Epidermal melanocyte (primary cell): ENCODE measurements around the gene RIMKLB.

ENCODE experiments used
- DNase-seq: peaks from one replicate; pipeline ENCODE4 v3.0.0; 2011; ENCODE audit warnings: low spot score; ENCODE audit not compliant: insufficient read length

The RIMKLB gene, protein sequence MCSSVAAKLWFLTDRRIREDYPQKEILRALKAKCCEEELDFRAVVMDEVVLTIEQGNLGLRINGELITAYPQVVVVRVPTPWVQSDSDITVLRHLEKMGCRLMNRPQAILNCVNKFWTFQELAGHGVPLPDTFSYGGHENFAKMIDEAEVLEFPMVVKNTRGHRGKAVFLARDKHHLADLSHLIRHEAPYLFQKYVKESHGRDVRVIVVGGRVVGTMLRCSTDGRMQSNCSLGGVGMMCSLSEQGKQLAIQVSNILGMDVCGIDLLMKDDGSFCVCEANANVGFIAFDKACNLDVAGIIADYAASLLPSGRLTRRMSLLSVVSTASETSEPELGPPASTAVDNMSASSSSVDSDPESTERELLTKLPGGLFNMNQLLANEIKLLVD

GRCh38 chr12:8697476-8698131 lies at the start of gene RIMKLB:
TSS of gene RIMKLB (plus strand) at chr12:8697991. CDS start at chr12:8713867, 15,876 bp downstream.
- DNase-seq: peak; percentile 67

DNA sequence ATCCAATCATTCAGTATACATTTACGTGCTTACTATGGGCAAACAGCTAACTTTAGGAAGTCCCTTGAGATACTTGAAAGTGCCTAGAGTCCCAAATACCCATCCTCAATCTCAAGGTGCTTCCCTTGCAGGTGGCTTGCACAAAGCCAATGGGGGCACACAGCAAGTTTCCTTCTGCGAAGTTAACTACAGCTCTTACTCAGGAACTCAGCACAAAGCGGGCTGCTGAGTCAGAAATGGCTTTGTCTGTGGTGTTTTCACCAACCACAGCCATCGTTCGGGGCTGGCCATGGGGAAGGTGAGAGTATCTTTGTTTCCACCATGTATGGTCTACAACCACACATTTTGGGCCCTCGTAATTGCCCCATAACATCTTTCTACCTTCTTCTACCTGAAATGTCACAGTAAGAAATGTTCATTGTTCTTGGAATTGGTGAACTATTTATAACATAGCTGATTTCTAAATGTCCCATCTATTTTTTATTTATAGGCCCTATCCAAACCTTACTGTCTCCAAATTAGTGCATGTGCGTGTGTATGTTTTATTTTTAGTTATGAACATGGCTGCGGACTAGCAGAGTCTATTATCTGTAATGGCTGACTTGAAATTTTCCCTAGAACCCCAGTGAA lies 49.1 kb upstream of the RIMKLB start:
- no peak for DNase-seq

- DNase-seq: no peak
Observed at GRCh38 chr12:8655421-8655820, 42.4 kb upstream of the RIMKLB start.

DNA sequence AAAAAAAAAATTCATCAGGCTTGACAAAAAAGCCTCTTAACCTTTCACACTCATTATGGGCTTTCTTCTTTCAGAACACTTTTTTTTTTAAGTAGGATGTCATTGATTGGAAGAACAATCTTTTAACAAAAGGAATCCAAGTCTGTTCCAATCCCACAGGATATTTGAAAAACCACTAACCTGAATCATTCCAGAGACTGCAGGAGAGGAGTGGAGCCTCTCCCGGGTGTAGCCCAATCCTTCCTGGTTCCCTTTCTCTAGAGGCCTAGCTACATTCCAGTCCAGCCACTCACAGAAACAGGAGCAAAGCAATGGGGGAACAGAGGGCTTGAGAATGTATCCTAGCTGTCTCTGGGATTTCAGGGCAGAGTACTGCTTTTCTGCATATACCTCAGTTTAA lies 39.4 kb upstream of the RIMKLB start:
- DNase-seq: no peak

DNA sequence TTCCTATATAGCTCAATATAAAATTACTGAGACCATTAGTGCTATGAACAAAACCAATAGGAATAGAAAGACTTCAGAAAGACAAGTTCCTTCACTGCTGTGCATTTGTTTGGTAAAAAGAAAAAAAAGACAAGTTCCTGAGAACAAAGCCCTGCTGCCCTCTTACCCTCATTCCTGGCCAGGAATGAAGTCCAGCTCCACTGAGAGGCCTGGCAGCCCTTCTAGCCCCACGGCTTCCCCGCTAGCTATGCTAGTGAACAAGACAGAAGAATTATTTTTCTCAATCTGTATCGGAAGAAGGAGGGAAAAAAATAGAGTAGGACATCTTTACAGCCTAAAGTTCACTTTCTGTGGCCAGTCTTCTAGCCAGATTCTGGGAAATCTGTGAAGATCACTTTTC lies 36.8 kb upstream of the RIMKLB start:
- DNase-seq: no peak

- DNase-seq: no peak
Observed at GRCh38 chr12:8661751-8662150, 36.0 kb upstream of the RIMKLB start.

DNA sequence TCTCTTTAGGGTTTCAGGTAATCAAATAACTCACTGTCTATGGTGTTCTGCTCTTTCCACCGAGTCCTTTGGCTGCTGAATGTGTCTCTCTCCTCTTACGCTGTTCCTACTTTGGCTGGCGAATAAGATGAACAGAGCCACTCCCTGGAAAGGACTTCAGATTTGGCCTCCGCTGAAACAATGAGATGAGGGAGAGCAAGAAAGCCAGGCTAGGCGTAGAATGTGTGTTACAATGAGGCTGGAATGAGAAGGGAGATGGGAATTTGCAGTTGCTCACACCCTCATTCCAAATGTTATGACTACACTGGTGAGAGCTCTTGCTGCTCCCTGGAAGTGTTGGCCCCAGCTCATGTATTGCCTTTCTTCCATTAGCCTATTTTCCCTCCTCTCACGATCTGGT lies 35.2 kb upstream of the RIMKLB start, which contains the start of gene MFAP5:
Gene MFAP5, minus strand, starts transcription at position 234 of the 400 bp plus-strand sequence. CDS start 722 bp downstream, outside the sequence.
- no peak for DNase-seq

GRCh38 chr12:8664228-8664913 lies 33.4 kb upstream of the RIMKLB start:
- no peak for DNase-seq

- no peak for DNase-seq
Observed at GRCh38 chr12:8665759-8666158, 32.0 kb upstream of the RIMKLB start.

DNA sequence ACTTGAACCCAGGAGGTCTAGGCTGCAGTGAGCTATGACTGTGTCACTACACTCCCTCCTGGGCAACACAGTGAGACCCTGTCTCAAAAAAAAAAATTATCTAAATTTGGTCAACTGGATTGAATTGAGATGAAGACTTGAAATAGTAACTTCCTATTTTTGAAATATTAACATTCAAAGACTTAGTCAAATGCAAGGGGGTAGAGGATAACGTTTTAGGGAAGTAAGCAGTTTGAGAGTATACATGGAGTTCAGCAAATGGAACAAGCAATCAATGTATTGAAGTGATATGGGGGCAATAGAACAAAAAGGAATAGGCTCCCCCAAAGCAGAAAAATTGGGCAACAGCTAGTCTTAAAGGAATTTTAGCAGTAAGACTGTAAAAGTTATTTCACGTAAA lies 30.5 kb upstream of the RIMKLB start:
- no peak for DNase-seq

- no peak for DNase-seq
Observed at GRCh38 chr12:8668441-8668840, 29.4 kb upstream of the RIMKLB start.

DNA sequence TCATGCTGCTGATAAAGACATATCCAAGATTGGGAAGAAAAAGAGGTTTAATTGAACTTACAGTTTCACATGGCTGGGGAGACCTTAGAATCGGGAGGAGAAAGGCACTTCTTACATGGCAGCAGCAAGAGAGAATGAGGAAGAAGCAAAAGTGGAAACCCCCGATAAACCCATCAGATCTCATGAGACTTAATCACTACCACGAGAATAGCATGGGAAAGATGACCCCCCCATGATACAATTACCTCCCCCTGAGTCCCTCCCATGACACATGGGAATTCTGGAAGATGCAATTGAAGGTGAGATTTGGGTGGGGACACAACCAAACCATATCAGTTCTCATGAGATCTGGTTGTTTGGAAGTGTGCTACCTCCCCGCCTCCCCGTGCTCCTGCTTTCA lies 25.4 kb upstream of the RIMKLB start:
- no peak for DNase-seq

DNA sequence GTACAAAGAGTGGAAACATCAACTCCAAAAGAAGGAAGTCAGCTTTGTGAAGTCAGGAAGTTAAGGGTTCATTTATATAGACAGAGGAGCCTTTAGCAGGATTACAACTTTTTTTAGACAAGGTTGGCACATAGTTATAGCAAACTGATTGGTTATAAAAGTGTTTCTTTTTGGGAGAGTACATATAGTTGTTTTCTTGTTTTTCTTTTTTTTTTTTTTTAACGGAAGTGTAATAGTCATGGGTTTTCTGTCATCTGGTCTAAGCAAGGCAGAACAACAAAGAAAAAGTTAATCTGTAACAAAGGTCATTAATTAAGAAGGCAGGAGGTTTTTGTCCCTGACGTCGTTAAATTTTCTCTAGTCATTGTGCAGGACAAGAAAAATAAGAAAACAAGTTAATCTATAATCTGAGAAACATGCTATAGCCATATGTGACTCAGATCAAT lies 22.2 kb upstream of the RIMKLB start:
- no peak for DNase-seq

DNA sequence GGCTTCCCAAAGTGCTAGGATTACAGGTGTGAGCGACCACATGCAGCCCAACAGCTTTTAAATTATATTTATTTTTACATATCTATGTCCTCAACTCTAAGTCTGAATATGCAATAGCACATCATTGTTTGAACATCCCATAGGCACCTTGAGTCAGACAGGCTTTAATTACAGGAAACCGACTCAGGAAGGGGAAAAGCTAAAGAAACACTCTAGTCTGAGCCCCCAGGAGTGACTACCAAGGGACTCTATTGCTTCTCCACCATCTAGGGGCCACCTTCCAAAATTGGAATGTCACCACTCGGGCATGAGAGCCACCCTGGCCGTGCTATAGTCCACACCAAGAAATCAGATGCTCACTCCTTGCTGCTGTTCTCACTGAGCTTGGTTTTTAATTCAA lies 21.1 kb upstream of the RIMKLB start:
- no peak for DNase-seq

DNA sequence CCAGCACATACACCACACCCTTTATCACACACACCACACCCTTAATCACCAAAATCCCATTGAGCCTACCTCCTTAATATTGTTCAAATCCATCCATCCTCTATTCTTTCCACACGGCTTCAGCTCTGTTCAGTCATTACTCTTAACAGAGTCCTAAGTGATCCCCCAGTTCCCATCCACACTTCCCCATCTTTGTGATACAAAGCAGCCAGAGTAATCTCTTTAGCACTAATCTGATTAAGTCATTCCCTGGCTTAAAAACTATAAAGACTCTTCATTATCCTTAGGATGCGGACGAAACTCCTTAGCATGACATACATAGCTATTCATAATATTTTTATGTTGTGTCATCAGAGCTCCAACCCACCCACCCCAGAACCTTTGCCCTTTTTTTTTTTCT lies 20.4 kb upstream of the RIMKLB start:
- no peak for DNase-seq

GRCh38 chr12:8678661-8679111 lies 19.1 kb upstream of the RIMKLB start:
- no peak for DNase-seq

DNA sequence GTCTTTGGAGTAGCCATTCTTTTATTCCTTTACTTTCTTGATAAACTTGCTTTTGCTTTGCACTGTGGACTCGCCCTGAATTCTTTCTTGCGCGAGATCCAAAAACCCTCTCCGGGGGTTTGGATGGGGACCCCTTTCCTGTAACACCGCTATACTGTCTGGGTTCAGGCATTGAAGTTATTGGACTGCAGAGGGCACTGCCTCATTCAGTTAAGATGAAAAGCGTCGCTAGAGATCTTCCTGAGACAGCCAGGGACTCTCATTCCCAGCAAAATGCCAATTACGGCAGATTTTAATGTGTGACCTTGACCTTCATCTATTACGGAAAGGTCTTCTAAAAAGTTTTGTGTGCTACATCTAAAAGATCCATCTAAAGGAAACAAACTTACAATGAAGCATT lies 17.3 kb upstream of the RIMKLB start:
- no peak for DNase-seq

DNA sequence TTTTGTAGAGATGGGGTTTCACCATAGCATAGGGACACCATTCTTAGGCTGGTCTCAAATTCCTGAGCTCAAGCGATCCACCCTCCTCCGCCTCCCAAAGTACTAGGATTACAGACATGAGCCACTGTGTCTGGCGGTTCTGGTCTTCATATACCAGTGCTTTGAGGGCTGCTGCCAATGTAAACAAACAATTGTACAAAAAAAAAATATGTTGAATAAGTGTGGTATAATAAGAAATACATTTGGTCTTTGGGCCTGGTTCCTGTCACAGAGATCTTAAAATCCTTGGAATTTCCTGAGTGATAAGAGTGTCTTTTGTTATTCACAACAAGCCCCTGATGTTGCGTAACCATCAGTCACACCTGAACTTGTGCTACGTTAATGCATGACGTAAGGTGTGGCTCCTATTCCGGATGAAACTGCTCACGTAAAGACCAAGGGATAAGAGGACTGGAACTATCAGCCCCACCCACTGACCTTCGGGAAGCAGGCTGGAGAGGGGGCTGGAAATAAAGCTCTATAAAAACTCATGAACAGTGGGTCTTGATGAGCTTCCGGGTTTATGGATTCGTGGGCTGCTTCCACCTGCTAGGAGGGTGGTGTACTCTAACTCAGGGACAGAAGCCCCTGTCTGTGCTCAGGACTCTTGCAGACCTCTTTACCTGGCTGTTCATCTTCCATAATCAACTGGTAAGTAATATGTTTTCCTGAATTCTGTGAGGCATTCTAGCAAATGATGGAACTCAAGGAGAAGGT lies 16.5 kb upstream of the RIMKLB start:
- DNase-seq: no peak

DNA sequence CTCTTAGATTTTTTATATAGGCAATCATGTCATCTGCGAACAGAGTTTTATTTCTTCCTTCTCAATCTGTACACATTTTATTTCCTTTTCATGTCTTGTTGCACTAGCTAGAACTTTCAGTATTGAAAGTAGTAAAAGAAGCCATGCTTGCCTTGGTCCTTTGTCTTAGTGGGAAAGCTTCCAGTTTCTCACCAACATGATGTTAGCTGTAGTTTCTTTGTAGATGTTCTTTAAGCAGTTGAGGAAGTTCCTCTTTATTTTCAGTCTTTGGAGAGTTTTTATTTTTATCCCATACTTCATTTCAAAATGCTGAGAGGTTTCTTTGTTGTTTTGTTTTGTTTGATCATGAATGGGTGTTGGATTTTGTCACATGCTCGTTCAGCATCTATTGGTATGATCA lies 12.7 kb upstream of the RIMKLB start:
- no peak for DNase-seq

DNA sequence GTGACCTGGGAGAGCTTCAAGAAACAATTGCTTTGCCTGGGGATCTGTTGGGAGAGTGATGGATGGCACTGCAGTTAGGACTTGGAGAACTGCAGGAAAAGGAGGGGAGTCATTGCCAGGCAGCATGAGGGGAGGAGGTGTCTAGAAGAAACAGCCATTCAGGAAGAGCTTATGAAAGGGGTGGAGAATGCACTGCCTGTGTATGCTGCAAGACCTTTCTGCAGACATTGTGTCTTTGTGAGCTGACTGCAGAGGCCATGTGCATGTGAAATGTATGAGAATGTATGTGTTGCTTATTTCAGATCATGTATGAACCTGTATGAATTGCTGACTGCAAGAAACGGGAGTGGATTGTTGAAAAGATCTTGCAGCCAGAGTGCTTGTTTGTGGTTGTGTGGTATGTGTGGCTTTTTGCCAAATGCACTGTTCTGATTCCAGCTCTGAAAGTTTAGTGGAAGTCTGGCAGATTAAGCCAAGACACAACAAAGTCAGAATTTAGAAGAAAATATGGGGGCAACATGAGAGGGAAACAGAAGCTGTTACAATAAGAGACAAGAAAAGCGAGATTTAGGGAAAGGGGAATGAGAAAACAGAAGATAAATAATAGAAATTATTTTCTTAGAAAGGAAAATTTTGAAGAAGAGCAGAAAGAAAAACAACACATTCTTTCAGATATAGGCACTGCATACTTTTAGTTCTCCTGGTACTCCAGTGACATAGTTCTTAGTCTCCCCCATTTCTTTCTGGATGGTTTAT lies 9.8 kb upstream of the RIMKLB start:
- DNase-seq: peak; percentile 78
